ENCODE results near the gene ECI2.
A peak's percentile ranks its signal among the peaks of the same experiment; 100 is the strongest.

The ECI2 gene

DNA sequence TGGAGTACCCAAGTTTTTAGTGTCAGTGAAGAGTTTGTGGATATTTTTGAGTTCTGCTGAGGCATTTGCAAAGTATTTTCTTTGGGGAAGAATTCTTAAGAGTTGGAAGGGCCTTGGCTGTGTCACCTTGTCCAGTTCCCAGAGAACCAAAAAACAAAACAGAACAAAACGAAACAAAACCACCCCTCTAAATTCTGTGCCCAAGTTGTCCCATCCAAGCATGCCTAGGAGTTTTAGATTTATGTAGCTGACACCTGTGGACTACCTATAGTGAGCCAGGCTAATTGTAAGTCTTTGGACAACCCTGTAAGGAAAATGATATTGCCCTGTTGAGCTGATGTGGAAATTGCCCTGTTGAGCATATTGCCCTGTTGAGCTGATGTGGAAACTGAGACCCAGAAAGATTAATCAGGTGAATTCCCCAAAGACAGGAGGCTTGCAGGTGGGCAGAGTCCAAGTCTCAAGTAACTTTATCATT is 1.0 kb upstream of the ECI2 start:
- H3K36me3 ChIP-seq (ENCODE audit: control insufficient read depth, insufficient read depth, low read length) = no peaks in the 10 kb centered on the region; the same call in 1 of the 2 replicates
- peak overlapping the region; percentile 73 for H3K4me3 ChIP-seq (replicated peaks; ENCODE audit: low read depth, low read length)
- TF ChIP-seq CTCF (IDR thresholded peaks at IDR 0.05; ENCODE audit: insufficient read depth, low read length, poor library complexity, severe bottlenecking) = no peak
- H3K27me3 ChIP-seq (replicated peaks; ENCODE audit: control insufficient read depth, insufficient read depth, low read length) = no peaks in the 10 kb centered on the region
- no peak for DNase-seq (ENCODE audit: extremely low read depth, insufficient read length)

DNA sequence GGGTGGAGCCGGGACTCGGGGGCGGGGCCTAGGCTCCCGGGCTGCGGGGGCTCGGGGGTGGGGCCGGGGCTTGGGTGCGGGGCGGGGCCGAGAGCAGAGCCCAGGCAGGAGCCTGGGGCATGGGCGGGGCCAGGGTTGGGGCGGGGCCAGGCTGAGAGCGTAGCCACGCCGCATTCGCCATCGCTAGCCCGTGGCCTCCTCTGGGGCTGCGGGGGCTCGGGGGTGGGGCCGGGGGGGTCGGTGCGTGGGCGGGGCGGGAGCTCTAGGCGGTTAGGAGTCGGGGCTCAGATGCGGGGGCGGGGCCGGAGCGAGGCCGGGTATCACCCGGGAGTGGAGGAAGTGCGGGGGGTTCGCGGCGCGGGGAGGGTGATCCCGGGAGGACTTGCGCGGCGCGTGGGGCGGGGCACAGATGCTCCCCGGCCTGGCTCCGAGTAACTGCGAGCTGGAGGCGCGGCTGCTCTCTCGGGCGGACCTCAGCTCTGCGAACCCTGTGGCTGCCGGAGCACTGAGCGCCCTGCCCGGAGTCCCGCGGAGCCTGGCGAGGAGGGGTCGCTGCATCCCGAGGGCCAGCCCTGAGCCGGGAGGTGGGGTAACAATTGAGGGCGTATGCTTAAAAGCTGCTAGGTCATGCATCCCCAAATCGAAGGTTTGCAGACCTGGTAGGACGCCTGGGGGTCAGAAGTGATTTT is 434 bp upstream of the ECI2 start:
- peak; percentile 91 for DNase-seq (ENCODE audit: extremely low read depth, insufficient read length)
- no peak for TF ChIP-seq CTCF (IDR thresholded peaks at IDR 0.05; ENCODE audit: insufficient read depth, low read length, poor library complexity, severe bottlenecking)
- Histone ChIP-seq H3K4me3 (replicated peaks; ENCODE audit: low read depth, low read length) (peak overlapping the region; percentile 73), H3K27me3 (replicated peaks; ENCODE audit: control insufficient read depth, insufficient read depth, low read length) (no peaks in the 10 kb centered on the region), H3K36me3 (ENCODE audit: control insufficient read depth, insufficient read depth, low read length) (no peaks in the 10 kb centered on the region; the same call in 1 of the 2 replicates)

DNA sequence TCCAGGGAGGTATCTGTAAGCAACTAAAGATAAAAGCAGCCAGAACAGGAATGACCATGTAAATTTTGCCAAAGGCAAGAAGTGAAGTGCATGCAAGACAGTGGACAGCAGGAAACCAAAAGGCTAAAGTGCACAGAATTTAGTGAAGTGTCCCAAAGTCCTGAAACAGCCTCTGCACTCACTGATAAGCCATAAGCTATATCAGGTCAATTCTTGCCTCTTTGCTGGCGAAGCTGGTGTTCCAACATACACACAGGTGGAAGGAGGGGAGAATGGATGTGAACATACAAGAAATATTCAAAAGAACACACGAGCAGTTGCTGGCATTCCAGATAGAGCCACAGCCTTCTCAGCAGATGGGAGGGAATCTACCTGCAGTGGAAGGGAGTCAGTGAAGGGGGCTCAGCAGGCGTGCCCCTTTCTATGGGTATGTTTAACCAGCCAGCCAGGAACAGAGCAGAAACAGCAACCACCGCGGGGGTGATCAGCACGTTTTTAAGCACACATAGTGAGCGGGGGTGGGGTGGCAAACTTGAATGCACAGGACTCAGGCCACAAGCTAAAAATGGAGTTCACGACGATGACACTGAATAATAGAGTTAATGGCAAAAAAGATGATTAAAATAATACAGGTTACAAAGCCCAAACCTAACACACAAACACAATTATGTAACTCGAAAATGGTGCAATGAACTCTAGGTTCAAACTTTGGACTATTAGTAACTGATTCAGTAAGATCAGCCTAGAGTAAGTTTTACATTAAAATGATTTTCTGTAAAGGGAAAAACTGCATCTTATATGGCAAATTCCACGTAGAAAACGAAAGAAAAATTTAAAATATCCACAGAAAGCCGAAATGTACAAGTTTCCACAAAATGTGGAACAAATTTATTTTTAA is 1.2 kb downstream of the ECI2 start:
- no peak for DNase-seq (ENCODE audit: extremely low read depth, insufficient read length)
- TF ChIP-seq CTCF (IDR thresholded peaks at IDR 0.05; ENCODE audit: insufficient read depth, low read length, poor library complexity, severe bottlenecking) = no peak
- H3K27me3 ChIP-seq (replicated peaks; ENCODE audit: control insufficient read depth, insufficient read depth, low read length) = no peaks in the 10 kb centered on the region
- H3K4me3 ChIP-seq (replicated peaks; ENCODE audit: low read depth, low read length) = peak overlapping the region; percentile 75
- H3K36me3 ChIP-seq (ENCODE audit: control insufficient read depth, insufficient read depth, low read length) = no peaks in the 10 kb centered on the region; the same call in none of the 2 replicates

GRCh38 chr6:4130357-4130987 is 4.9 kb downstream of the ECI2 start:
- Histone ChIP-seq H3K4me3 (replicated peaks; ENCODE audit: low read depth, low read length) (no peak overlapping the region), H3K36me3 (ENCODE audit: control insufficient read depth, insufficient read depth, low read length) (no peaks in the 10 kb centered on the region; the same call in none of the 2 replicates), H3K27me3 (replicated peaks; ENCODE audit: control insufficient read depth, insufficient read depth, low read length) (no peaks in the 10 kb centered on the region)
- TF ChIP-seq CTCF (IDR thresholded peaks at IDR 0.05; ENCODE audit: insufficient read depth, low read length, poor library complexity, severe bottlenecking) = no peak
- no peak for DNase-seq (ENCODE audit: extremely low read depth, insufficient read length)

- no peaks in the 10 kb centered on the region; the same call in none of the 2 replicates for H3K36me3 ChIP-seq (ENCODE audit: control insufficient read depth, insufficient read depth, low read length)
- H3K4me3 ChIP-seq (replicated peaks; ENCODE audit: low read depth, low read length) = no peak overlapping the region
- no peaks in the 10 kb centered on the region for H3K27me3 ChIP-seq (replicated peaks; ENCODE audit: control insufficient read depth, insufficient read depth, low read length)
- no peak for DNase-seq (ENCODE audit: extremely low read depth, insufficient read length)
- no peak for TF ChIP-seq CTCF (IDR thresholded peaks at IDR 0.05; ENCODE audit: insufficient read depth, low read length, poor library complexity, severe bottlenecking)
Measured at GRCh38 chr6:4129446-4129845, 5.9 kb downstream of the ECI2 start.
